Spleen (tissue), 11 donors: ENCODE results near the gene SCN9A. TPM values are rescaled to one million over a fixed set of nuclear protein-coding genes. Genes with fewer than 3 reads are reported as not detected.

ENCODE experiments used
- DNase-seq: peaks from one replicate; pipeline ENCODE4 v3.0.0-alpha.2; 2020
- H3K27ac ChIP-seq, 8 donors: fragments of 200-600 bp; sonication (generic) in 7 of 8; 1 replicate in 4 of 8; 2 replicates in 4 of 8; pipeline versions ENCODE4 v1.5.0 to v1.8.0; 2016 to 2021; ENCODE audit warnings: inconsistent platforms in 4 of 8, mild to moderate bottlenecking in 4 of 8, moderate library complexity in 1 of 8
- H3K27me3 ChIP-seq, 7 donors: fragments of 200-600 bp; sonication (generic) in 6 of 7; replicated peaks in 1 of 7; 1 replicate in 4 of 7; 2 replicates in 3 of 7; pipeline versions ENCODE4 v1.5.0 to v1.8.0; 2016 to 2021; ENCODE audit warnings: inconsistent platforms in 3 of 7, mild to moderate bottlenecking in 1 of 7
- H3K36me3 ChIP-seq, 6 donors: fragments of 200-600 bp; sonication (generic) in 5 of 6; 1 replicate in 4 of 6; 2 replicates in 2 of 6; pipeline versions ENCODE4 v1.5.0 to v1.8.0; 2016 to 2021; ENCODE audit warnings: inconsistent platforms in 2 of 6
- H3K4me1 ChIP-seq, 6 donors: fragments of 200-600 bp; sonication (generic) in 5 of 6; 1 replicate in 3 of 6; 2 replicates in 3 of 6; pipeline versions ENCODE4 v1.5.0 to v1.8.0; 2016 to 2021; ENCODE audit warnings: inconsistent platforms in 3 of 6
- H3K4me3 ChIP-seq, 8 donors: fragments of 200-600 bp; sonication (generic) in 7 of 8; 1 replicate in 4 of 8; 2 replicates in 4 of 8; pipeline versions ENCODE4 v1.5.0 to v1.8.0; 2016 to 2021; ENCODE audit warnings: inconsistent platforms in 4 of 8, mild to moderate bottlenecking in 4 of 8, moderate library complexity in 2 of 8
- H3K9me3 ChIP-seq, 8 donors: fragments of 200-600 bp; sonication (generic) in 7 of 8; 1 replicate in 4 of 8; 2 replicates in 4 of 8; pipeline versions ENCODE4 v1.5.0 to v1.8.0; 2016 to 2021; ENCODE audit warnings: inconsistent platforms in 4 of 8
- POLR2A ChIP-seq, 3 donors: fragments of 450-650 bp; IDR thresholded peaks; one replicate each; pipeline ENCODE4 v1.5.1; 2017; ENCODE audit warnings: antibody characterized with exemption in 3 of 3, mild to moderate bottlenecking in 1 of 3
- POLR2AphosphoS5 ChIP-seq, 3 donors: sonication (generic); formaldehyde crosslinking; IDR thresholded peaks; one replicate each; pipeline ENCODE4 v1.5.1; 2017; ENCODE audit warnings: antibody characterized with exemption in 3 of 3
- WGBS, 5 donors: extraction: QIAGEN DNeasy Blood & Tissue Kit in 3 of 5; methylation state at CpG; one replicate each; pipeline versions ENCODE4 v1.1.5 to v1.1.7; 2013 to 2018; 5-methylcytosine and 5-hydroxymethylcytosine counted together
- intact Hi-C: fragments of 100-400 bp; cut with DNase I; formaldehyde crosslinking; loops from one replicate; pipeline ENCODE4 v1.15.0; 2023; ENCODE audit warnings: low total_unique reads
- polyA plus RNA-seq, 3 donors: library from polyadenylated mRNA; stranded (reverse); fragments of 200-250 nt; gene quantifications; one replicate each; pipeline ENCODE4 v1.2.1, GENCODE V29; 2013
- total RNA-seq, 7 donors: library from RNA; depleted of rRNA in 3 of 7; stranded (reverse); fragments of >200 nt in 3 of 7; fragmentation: NEBNext Ultra II Directional in 4 of 7; extraction: Animal tissue kit (Norgen Biotek cat#: 25700) in 4 of 7; gene quantifications; one replicate each; pipeline versions ENCODE4 v1.1.0 to v1.2.1, GENCODE V29; 2016 to 2021
- TF ChIP-seq, protein P1 (sequence below), 11 experiments: fragments of 200-600 bp in 7 of 11; fragments of 450-650 bp in 4 of 11; sonication (generic) in 4 of 11; IDR thresholded peaks in 8 of 11; conservative IDR thresholded peaks in 3 of 11; 1 replicate in 7 of 11; 2 replicates in 4 of 11; pipeline versions ENCODE4 v1.4.0 to v1.8.0; 2016 to 2021; ENCODE audit warnings: antibody characterized with exemption in 11 of 11, inconsistent platforms in 4 of 11, mild to moderate bottlenecking in 1 of 11
- donor health status: healthy with polysubstance abuse.
- donor health status: DM: no; HTN: no; CAD: no; lungs with moderate emphysema.
- donor health status: DM: no; HTN: no; CAD: no.
- donor health status: Bipolar disorder and iron deficiency.
- donor health status: healthy.
- donor health status: DM: no; HTN: no; CAD: no.
- donor health status: DM: yes; HTN: yes; CAD: no.

The SCN9A gene
- total and polyA plus RNA-seq, 10 donors, result 0.76 to 27.9 (median 17.3) TPM

DNA sequence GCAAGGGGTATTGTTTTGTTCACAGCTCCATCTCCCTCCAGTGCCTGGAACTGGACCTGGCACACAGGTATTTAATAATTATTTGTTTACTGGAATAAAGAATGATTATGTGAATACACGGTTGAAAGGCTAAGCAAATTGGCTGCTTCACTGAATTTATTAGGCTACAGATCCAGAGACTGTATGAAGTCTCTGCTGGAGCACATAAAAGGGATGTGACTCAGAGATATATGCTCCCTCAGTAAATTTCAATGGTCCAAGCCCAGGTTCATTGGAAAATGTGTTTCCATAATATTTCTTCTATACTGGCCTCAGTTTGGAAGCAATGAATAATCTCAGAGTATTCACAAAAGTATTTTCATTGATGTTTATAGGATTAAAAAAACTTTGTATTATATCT is 126.4 kb downstream of the SCN9A start:
- Histone ChIP-seq H3K27me3 (no peaks in the 10 kb centered on the region), H3K4me1 (no peaks in the 10 kb centered on the region)
- TF ChIP-seq POLR2A (IDR thresholded peaks at IDR 0.05) (no peak), POLR2AphosphoS5 (IDR thresholded peaks at IDR 0.05) (no peak)
- TF ChIP-seq, protein P1, sequence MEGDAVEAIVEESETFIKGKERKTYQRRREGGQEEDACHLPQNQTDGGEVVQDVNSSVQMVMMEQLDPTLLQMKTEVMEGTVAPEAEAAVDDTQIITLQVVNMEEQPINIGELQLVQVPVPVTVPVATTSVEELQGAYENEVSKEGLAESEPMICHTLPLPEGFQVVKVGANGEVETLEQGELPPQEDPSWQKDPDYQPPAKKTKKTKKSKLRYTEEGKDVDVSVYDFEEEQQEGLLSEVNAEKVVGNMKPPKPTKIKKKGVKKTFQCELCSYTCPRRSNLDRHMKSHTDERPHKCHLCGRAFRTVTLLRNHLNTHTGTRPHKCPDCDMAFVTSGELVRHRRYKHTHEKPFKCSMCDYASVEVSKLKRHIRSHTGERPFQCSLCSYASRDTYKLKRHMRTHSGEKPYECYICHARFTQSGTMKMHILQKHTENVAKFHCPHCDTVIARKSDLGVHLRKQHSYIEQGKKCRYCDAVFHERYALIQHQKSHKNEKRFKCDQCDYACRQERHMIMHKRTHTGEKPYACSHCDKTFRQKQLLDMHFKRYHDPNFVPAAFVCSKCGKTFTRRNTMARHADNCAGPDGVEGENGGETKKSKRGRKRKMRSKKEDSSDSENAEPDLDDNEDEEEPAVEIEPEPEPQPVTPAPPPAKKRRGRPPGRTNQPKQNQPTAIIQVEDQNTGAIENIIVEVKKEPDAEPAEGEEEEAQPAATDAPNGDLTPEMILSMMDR (IDR thresholded peaks at IDR 0.05 in 8 of 11, conservative IDR thresholded peaks at IDR 0.05 in 3 of 11), result no peak

DNA sequence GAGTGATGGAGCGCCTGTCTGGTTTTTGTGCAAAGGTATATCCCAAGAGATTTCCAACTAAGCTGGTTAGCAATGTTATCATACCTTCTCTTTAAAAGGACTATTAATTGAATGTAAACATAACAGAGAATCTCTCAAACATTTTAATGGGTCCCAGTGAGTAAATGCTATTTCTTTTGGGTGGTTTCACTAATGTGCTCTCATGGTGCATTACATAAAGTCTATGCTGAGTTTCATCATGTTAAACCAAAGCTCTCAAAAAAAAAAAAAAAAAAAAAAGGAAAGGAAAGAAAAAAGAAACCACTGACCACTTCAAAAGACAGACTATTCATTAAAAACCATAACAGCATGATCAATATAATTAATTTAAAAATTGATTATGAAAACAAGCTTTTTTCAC is 128.8 kb downstream of the SCN9A start:
- H3K27me3 ChIP-seq, result no peaks in the 10 kb centered on the region
- DNase-seq, result no peak
- no peak overlapping the region for H3K4me3 ChIP-seq
- H3K36me3 ChIP-seq, result no peaks in the 10 kb centered on the region
- 77 to 98% (median 96%) methylated on average over 1 of the region's 1 CpG for WGBS, 5 donors
- no peaks in the 10 kb centered on the region for H3K4me1 ChIP-seq
- TF ChIP-seq, protein P1 (IDR thresholded peaks at IDR 0.05 in 8 of 11, conservative IDR thresholded peaks at IDR 0.05 in 3 of 11), result no peak
- TF ChIP-seq POLR2AphosphoS5 (IDR thresholded peaks at IDR 0.05) (no peak), POLR2A (IDR thresholded peaks at IDR 0.05) (no peak)
- intact Hi-C loops, result no loop called here
- H3K27ac ChIP-seq, result no peak overlapping the region
- H3K9me3 ChIP-seq, result no peaks in the 10 kb centered on the region

More for the DNA sequence above, 126.4 kb downstream of the SCN9A start:
- no peaks in the 10 kb centered on the region for H3K36me3 ChIP-seq
- 78 to 94% (median 81%) methylated on average over 1 of the region's 1 CpG for WGBS, 5 donors
- no peak overlapping the region for H3K27ac ChIP-seq
- intact Hi-C loops, result no loop called here
- no peak overlapping the region for H3K4me3 ChIP-seq
- DNase-seq, result no peak
- H3K9me3 ChIP-seq, result no peaks in the 10 kb centered on the region

DNA sequence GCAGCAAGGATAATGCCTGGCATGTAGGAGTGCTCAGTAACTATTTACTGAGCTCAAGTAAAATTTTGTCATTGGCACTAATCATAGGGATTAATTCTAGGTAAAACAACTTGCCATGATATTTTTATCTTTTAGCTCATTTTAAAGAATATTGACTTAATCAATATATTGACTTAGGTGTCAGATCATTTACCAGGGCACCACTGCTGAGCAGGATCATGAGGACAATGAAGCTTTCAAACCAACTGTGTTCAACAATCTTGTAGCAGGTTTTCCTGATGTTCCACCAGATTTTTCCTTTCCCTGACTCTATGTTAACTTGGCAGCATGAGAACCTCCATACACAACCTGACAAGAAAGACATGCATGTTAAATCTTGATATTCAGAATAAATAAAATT is 133.4 kb downstream of the SCN9A start:
- intact Hi-C loops, result no loop called here

DNA sequence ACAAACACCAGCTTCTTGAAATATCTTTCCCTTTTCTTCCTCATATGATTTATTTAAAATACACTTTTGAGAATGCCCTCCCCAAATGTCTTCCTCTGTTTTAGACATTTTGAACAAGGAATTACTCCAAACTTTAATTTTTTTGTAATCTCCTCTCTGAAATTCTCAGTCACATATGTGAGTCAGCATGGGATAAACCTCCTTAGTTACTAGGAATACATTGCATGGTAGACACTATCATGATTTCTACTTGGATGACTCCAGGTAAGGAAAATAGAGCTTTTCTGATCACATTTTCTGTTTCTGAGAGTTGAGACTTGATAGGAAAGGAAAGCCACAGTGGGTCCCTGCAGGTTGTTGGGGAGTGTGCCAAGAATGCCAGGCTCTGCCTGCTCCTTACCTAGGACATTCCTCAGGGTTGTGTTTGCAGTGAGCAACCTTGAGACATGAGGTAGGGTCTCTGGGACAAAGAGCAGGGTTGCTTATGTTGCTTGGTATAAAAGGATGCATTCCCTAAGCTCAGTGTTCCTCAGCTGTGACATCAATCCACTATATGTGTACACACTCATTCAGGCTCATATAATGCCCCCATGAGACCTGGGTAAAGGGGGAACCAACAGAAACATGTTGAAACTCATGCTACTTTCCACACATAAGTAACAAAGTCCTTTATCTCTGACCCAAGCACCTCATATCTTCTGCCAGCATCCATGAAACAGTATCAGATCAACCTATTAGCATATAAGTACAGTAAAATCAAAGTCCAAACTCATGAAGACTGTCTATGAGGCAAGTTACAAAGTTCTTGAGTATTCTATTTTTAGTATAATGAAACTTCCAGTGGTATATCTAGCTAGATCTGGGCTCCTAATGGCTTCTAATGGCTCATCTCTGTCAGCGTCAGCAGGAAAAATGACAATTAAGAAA is 135.1 kb downstream of the SCN9A start:
- Histone ChIP-seq H3K4me3 (no peak overlapping the region), H3K36me3 (no peaks in the 10 kb centered on the region), H3K9me3 (no peaks in the 10 kb centered on the region), H3K4me1 (no peaks in the 10 kb centered on the region), H3K27ac (no peak overlapping the region), H3K27me3 (no peaks in the 10 kb centered on the region)
- intact Hi-C loops, result no loop called here
- WGBS, 5 donors, result 91 to 100% (median 94%) methylated on average over 1 of the region's 1 CpG
- no peak for DNase-seq
- no peak for TF ChIP-seq POLR2A (IDR thresholded peaks at IDR 0.05)
- no peak for TF ChIP-seq POLR2AphosphoS5 (IDR thresholded peaks at IDR 0.05)
- TF ChIP-seq, protein P1 (IDR thresholded peaks at IDR 0.05 in 8 of 11, conservative IDR thresholded peaks at IDR 0.05 in 3 of 11), result no peak

More for the DNA sequence above, 133.4 kb downstream of the SCN9A start:
- TF ChIP-seq POLR2A (IDR thresholded peaks at IDR 0.05) (no peak), POLR2AphosphoS5 (IDR thresholded peaks at IDR 0.05) (no peak)
- TF ChIP-seq, protein P1 (IDR thresholded peaks at IDR 0.05 in 8 of 11, conservative IDR thresholded peaks at IDR 0.05 in 3 of 11), result no peak
- Histone ChIP-seq H3K4me1 (no peaks in the 10 kb centered on the region), H3K27me3 (no peaks in the 10 kb centered on the region), H3K27ac (no peak overlapping the region), H3K36me3 (no peaks in the 10 kb centered on the region), H3K9me3 (no peaks in the 10 kb centered on the region), H3K4me3 (no peak overlapping the region)
- no peak for DNase-seq
